Left renal pelvis (tissue), 4 donors: ENCODE data around the gene BNIP3. TPM values are rescaled to one million over a fixed set of nuclear protein-coding genes. Genes with fewer than 3 reads are reported as not detected.
"Not testable (repeated sequence)": the region's sequence is repeated elsewhere in the genome, so short reads cannot be mapped to it uniquely, and the experiment has no call there.

Experiments
- DNase-seq, 4 donors: peaks; one replicate each; pipeline ENCODE4 v3.0.0-alpha.2; 2013; ENCODE audit warnings: low read depth in 4 of 4, low spot score in 3 of 4
- polyA plus RNA-seq, 4 donors: library from polyadenylated mRNA; unstranded; fragments of 120-200 nt; gene quantifications; one replicate each; pipeline ENCODE4 v1.2.1, GENCODE V29; 2013; ENCODE audit not compliant: insufficient read length in 4 of 4

BNIP3 gene
- polyA plus RNA-seq, 4 donors, result 24.1 to 79.2 (median 70.1) TPM

GRCh38 chr10:131959841-131960240, 21.9 kb downstream of the BNIP3 start:
- no peak for DNase-seq

- no peak for DNase-seq
Measured at GRCh38 chr10:131955591-131956340, 26.0 kb downstream of the BNIP3 start.

GRCh38 chr10:131954356-131954965, 27.3 kb downstream of the BNIP3 start:
- no peak for DNase-seq

GRCh38 chr10:131949908-131950307, 31.8 kb downstream of the BNIP3 start:
- DNase-seq, result not testable (repeated sequence)

GRCh38 chr10:131949041-131949862, 32.5 kb downstream of the BNIP3 start:
- no peak for DNase-seq

GRCh38 chr10:131948501-131948900, 33.2 kb downstream of the BNIP3 start:
- no peak for DNase-seq

- DNase-seq, result no peak
Measured at GRCh38 chr10:131947631-131948347, 33.9 kb downstream of the BNIP3 start.

- DNase-seq, result no peak
Measured at GRCh38 chr10:131946880-131947279, 34.8 kb downstream of the BNIP3 start.

GRCh38 chr10:131946321-131946751, 35.4 kb downstream of the BNIP3 start:
- no peak for DNase-seq

- DNase-seq, result no peak
Measured at GRCh38 chr10:131944976-131945695, 36.6 kb downstream of the BNIP3 start.

GRCh38 chr10:131944412-131944811, 37.3 kb downstream of the BNIP3 start:
- DNase-seq, result no peak

GRCh38 chr10:131943021-131943814, 38.5 kb downstream of the BNIP3 start:
- no peak for DNase-seq

- DNase-seq, result no peak
Measured at GRCh38 chr10:131942455-131942854, 39.3 kb downstream of the BNIP3 start.

- DNase-seq, result no peak
Measured at GRCh38 chr10:131938681-131939080, 43.0 kb downstream of the BNIP3 start.

- DNase-seq, result no peak
Measured at GRCh38 chr10:131937836-131938235, 43.9 kb downstream of the BNIP3 start.

- DNase-seq, result no peak
Measured at GRCh38 chr10:131936736-131937135, 45.0 kb downstream of the BNIP3 start.

GRCh38 chr10:131936294-131936693, 45.4 kb downstream of the BNIP3 start:
- no peak for DNase-seq

- DNase-seq, result no peak
Measured at GRCh38 chr10:131935260-131935659, 46.5 kb downstream of the BNIP3 start.

GRCh38 chr10:131934769-131935168, 47.0 kb downstream of the BNIP3 start:
- no peak for DNase-seq
